Measurements from ENCODE around the gene LMNA. TPM values are rescaled to one million over a fixed set of nuclear protein-coding genes. Genes with fewer than 3 reads are reported as not detected.

LMNA gene
- total RNA-seq, 1 experiment from 2014 or later: 51.0 TPM

- H3K4me3 Mint-ChIP-seq: no peak overlapping the region
- Histone ChIP-seq H3K9me3 (ENCODE audit: control insufficient read depth, low read depth, low read length) (no peaks in the 10 kb centered on the region), H2AK5ac (ENCODE audit: insufficient read length, low read length) (no peak overlapping the region), H3K4me1 (ENCODE audit: insufficient read depth, low read length) (peaks cover 2% of the 10 kb centered on the region; the same call in 1 of the 2 replicates), H3K27ac (ENCODE audit: insufficient read length, low read depth, low read length) (no peak overlapping the region), H4K91ac (ENCODE audit: insufficient read length, low read depth, low read length) (no peak overlapping the region), H2AFZ (ENCODE audit: low read length) (no peak overlapping the region), H3T11ph (ENCODE audit: low read length) (no peak overlapping the region), H4K5ac (ENCODE audit: insufficient read length, low read depth, low read length) (no peak overlapping the region), H3K23me2 (ENCODE audit: insufficient read length, low read depth, low read length, poor library complexity, severe bottlenecking) (peaks cover 13% of the 10 kb centered on the region), H4K20me1 (ENCODE audit: control insufficient read depth, insufficient read depth, insufficient read length) (no peaks in the 10 kb centered on the region), H2BK12ac (ENCODE audit: insufficient read length, low read depth, low read length) (no peak overlapping the region), H4K8ac (replicated peaks; ENCODE audit: insufficient read length, low read depth, low read length) (no peak overlapping the region), H2BK15ac (ENCODE audit: low read depth, low read length) (no peak overlapping the region), H3K56ac (ENCODE audit: insufficient read length, low read depth, low read length) (no peak overlapping the region), H3K23ac (ENCODE audit: insufficient read length, low read depth, low read length) (no peak overlapping the region), H2BK5ac (ENCODE audit: insufficient read length, low read length) (no peak overlapping the region), H3K14ac (ENCODE audit: insufficient read depth, low read length) (no peak overlapping the region), H3K79me1 (ENCODE audit: insufficient read depth, low read depth, low read length, poor library complexity, severe bottlenecking) (no peaks in the 10 kb centered on the region), H3K4ac (ENCODE audit: low read depth, low read length) (no peak overlapping the region), H2BK120ac (ENCODE audit: low read depth, low read length, poor library complexity, severe bottlenecking) (no peak overlapping the region), H2BK20ac (ENCODE audit: low read depth, low read length, poor library complexity, severe bottlenecking) (no peak overlapping the region), H3K4me2 (ENCODE audit: insufficient read depth, insufficient read length, low read length) (no peak overlapping the region), H3K79me2 (ENCODE audit: insufficient read depth, low read length) (no peaks in the 10 kb centered on the region), H3K27me3 (ENCODE audit: insufficient read depth, low read length) (no peaks in the 10 kb centered on the region), H3K18ac (ENCODE audit: insufficient read length, low read depth, low read length) (no peak overlapping the region), H3K9ac (ENCODE audit: extremely low read depth, insufficient read length, low read length) (no peak overlapping the region)
- DNase-seq: no peak
- no peak overlapping the region for H3K27ac Mint-ChIP-seq
- no peaks in the 10 kb centered on the region; a peak in 1 of 5 replicates for H3K9me3 Mint-ChIP-seq
- peaks cover 7% of the 10 kb centered on the region for H3K27me3 Mint-ChIP-seq (ENCODE audit: low read depth)
- no peak for TF ChIP-seq CTCF (conservative IDR thresholded peaks at IDR 0.05)
- H3K36me3 Mint-ChIP-seq (ENCODE audit: insufficient read depth in 1 of 3, low read depth in 3 of 3): peaks cover 0 to 9% (median 2%) of the 10 kb centered on the region in 3 experiments; a peak in 3 of 7 replicates
- H3K4me1 Mint-ChIP-seq: peaks cover 54 to 68% of the 10 kb centered on the region in 2 experiments
- WGBS (ENCODE audit: extremely low coverage, insufficient read length, low lambda C conversion rate): no CpG with 5 or more reads among the region's 13 CpGs
Observed at GRCh38 chr1:156117414-156118176, 3.1 kb downstream of the LMNA start.

All from H9 (cell line).